Mammary epithelial cell (primary cell): ENCODE measurements around the gene LRRC3.

Experiments used
- CTCF ChIP-seq, 2 donors: IDR thresholded peaks in 1 of 2; conservative IDR thresholded peaks in 1 of 2; 2 replicates each; pipeline ENCODE4 v1.5.1; 2011 to 2012; ENCODE audit warnings: inconsistent platforms in 2 of 2, low read length in 2 of 2, mild to moderate bottlenecking in 2 of 2, control low read depth in 1 of 2, low read depth in 1 of 2; ENCODE audit not compliant: insufficient read depth in 1 of 2; ENCODE audit errors: extremely low read depth in 1 of 2
- EZH2 ChIP-seq: IDR thresholded peaks from 2 replicates; pipeline ENCODE4 v1.6.1; 2012; ENCODE audit warnings: low read length, inconsistent platforms, borderline replicate concordance

- TF ChIP-seq CTCF (conservative IDR thresholded peaks at IDR 0.05 in 1 of 2, IDR thresholded peaks at IDR 0.05 in 1 of 2; ENCODE audit: extremely low read depth in 1 of 2, insufficient read depth in 1 of 2, low read depth in 1 of 2, low read length in 2 of 2) (no peak), EZH2 (no peak)
Measured at GRCh38 chr21:44492567-44493385, 37.5 kb downstream of the LRRC3 start.
